Large intestine (tissue), 1 donor: ENCODE data around the gene TBCD. TPM values are rescaled to one million over a fixed set of nuclear protein-coding genes. Genes with fewer than 3 reads are reported as not detected.

Experiments
- polyA plus RNA-seq: library from polyadenylated mRNA; unstranded; fragments of 120-200 nt; gene quantifications from one replicate; pipeline ENCODE4 v1.2.1, GENCODE V29; 2013

TBCD gene
- polyA plus RNA-seq, 1 donor, result 81.9 TPM

Other genes with a start within 250 kb of the TBCD start
- gene FOXK2, start 232.3 kb upstream of the TBCD start, polyA plus RNA-seq, result 29.7 TPM
- 65.7 TPM for gene WDR45B, start 103.6 kb upstream of the TBCD start, polyA plus RNA-seq
- gene RAB40B, start 53.4 kb upstream of the TBCD start, polyA plus RNA-seq, result 18.0 TPM
- gene FN3KRP, start 35.4 kb upstream of the TBCD start, polyA plus RNA-seq, result 44.2 TPM
- 244 TPM for gene FN3K, start 16.4 kb upstream of the TBCD start, polyA plus RNA-seq
- 0.18 TPM for gene ZNF750, start 88.0 kb downstream of the TBCD start, polyA plus RNA-seq